H1 (cell line): ENCODE data around the gene SCAMP3. TPM values are rescaled to one million over a fixed set of nuclear protein-coding genes. Genes with fewer than 3 reads are reported as not detected.
"Not testable (repeated sequence)": the region's sequence is repeated elsewhere in the genome, so short reads cannot be mapped to it uniquely, and the experiment has no call there.

Experiments used
- CTCF ChIA-PET: fragments of 300-600 bp; sonication (Branson Sonifier 250); formaldehyde crosslinking; loops from one replicate; lab custom pipeline; 2021; ENCODE audit not compliant: partially characterized antibody; lab: Charles Lee
- POLR2A ChIA-PET: fragments of 300-600 bp; sonication (Branson Sonifier 250); formaldehyde crosslinking; loops from one replicate; lab custom pipeline; 2021; ENCODE audit warnings: inconsistent platforms; ENCODE audit not compliant: partially characterized antibody; lab: Charles Lee
- DNase-seq, 2 experiments: peaks; one replicate each; pipeline versions ENCODE4 v3.0.0 to v3.0.0-alpha.2; 2010 to 2022; ENCODE audit warnings: low spot score in 2 of 2, low read depth in 1 of 2, mixed read lengths in 1 of 2
- FAIRE-seq: peaks from 2 replicates; lab custom pipeline; 2011; peaks lifted over from hg19 to GRCh38; lab: Jason Lieb, UNC
- H2AFZ ChIP-seq: 2 replicates; pipeline ENCODE4 v1.8.1; 2012; ENCODE audit warnings: low read length, inconsistent platforms
- H2AK5ac ChIP-seq: 2 replicates; pipeline ENCODE4 v1.6.1; 2013; ENCODE audit warnings: low read depth, low read length
- H2BK120ac ChIP-seq: replicated peaks from 2 replicates; pipeline ENCODE3; 2013; ENCODE audit warnings: low read depth, low read length, inconsistent platforms
- H2BK12ac ChIP-seq: 2 replicates; pipeline ENCODE4 v1.6.1; 2013; ENCODE audit warnings: low read depth, low read length
- H2BK15ac ChIP-seq: 2 replicates; pipeline ENCODE4 v1.6.1; 2013; ENCODE audit warnings: low read length
- H2BK20ac ChIP-seq: 2 replicates; pipeline ENCODE4 v1.6.1; 2013; ENCODE audit warnings: low read length
- H2BK5ac ChIP-seq: 2 replicates; pipeline ENCODE4 v1.6.1; 2013; ENCODE audit warnings: low read depth, low read length
- H3K14ac ChIP-seq: 2 replicates; pipeline ENCODE4 v1.6.1; 2013; ENCODE audit warnings: inconsistent platforms; ENCODE audit not compliant: insufficient read length
- H3K18ac ChIP-seq: 2 replicates; pipeline ENCODE4 v1.6.1; 2013; ENCODE audit warnings: low read length; ENCODE audit errors: extremely low read depth
- H3K23ac ChIP-seq: 2 replicates; pipeline ENCODE4 v1.6.1; 2013; ENCODE audit warnings: inconsistent platforms; ENCODE audit not compliant: insufficient read length
- H3K23me2 ChIP-seq: 2 replicates; pipeline ENCODE4 v1.6.1; 2013; ENCODE audit warnings: low read depth, low read length
- H3K27ac ChIP-seq: 2 replicates; pipeline ENCODE4 v1.6.1; 2011; ENCODE audit warnings: low read depth, low read length, inconsistent platforms
- H3K27me3 ChIP-seq, 4 experiments: replicated peaks in 1 of 4; 1 replicate in 1 of 4; 2 replicates in 3 of 4; pipeline versions ENCODE4 v1.6.1 to v1.8.1; 2011 to 2013; ENCODE audit warnings: low read length in 3 of 4, mild to moderate bottlenecking in 3 of 4, inconsistent platforms in 2 of 4, mixed read lengths in 2 of 4, moderate library complexity in 1 of 4; ENCODE audit not compliant: control insufficient read depth in 3 of 4, insufficient read depth in 3 of 4; ENCODE audit errors: extremely low read depth in 1 of 4
- H3K36me3 ChIP-seq, 4 experiments: 2 replicates each; pipeline versions ENCODE4 v1.6.1 to v1.8.1; 2011 to 2013; ENCODE audit warnings: mild to moderate bottlenecking in 4 of 4, low read length in 3 of 4, moderate library complexity in 2 of 4, control low read depth in 1 of 4, inconsistent platforms in 1 of 4; ENCODE audit not compliant: insufficient read depth in 4 of 4, control insufficient read depth in 2 of 4
- H3K4ac ChIP-seq: replicated peaks from 2 replicates; pipeline ENCODE3; 2013; ENCODE audit warnings: low read length, low read depth, mixed read lengths, inconsistent platforms; ENCODE audit not compliant: insufficient read length
- H3K4me1 ChIP-seq, 4 experiments: replicated peaks in 1 of 4; 1 replicate in 1 of 4; 2 replicates in 3 of 4; pipeline versions ENCODE4 v1.6.1 to v1.8.1; 2011 to 2013; ENCODE audit warnings: low read length in 3 of 4, inconsistent platforms in 2 of 4, mixed read lengths in 1 of 4; ENCODE audit not compliant: insufficient read depth in 4 of 4, control insufficient read depth in 3 of 4
- H3K4me2 ChIP-seq, 2 experiments: 2 replicates each; pipeline versions ENCODE4 v1.6.1 to v1.8.1; 2011 to 2013; ENCODE audit warnings: low read depth in 2 of 2, low read length in 2 of 2, control low read depth in 1 of 2, inconsistent platforms in 1 of 2, mild to moderate bottlenecking in 1 of 2; ENCODE audit not compliant: insufficient read depth in 1 of 2
- H3K4me3 ChIP-seq, 4 experiments: fragments of 200-600, 300-600 bp in 1 of 4; sonication (generic), shearing (Covaris generic), sonication (Bioruptor Twin) in 1 of 4; 2 replicates each; pipeline versions ENCODE4 v1.5.1 to v1.8.1; 2011 to 2016; ENCODE audit warnings: low read length in 4 of 4, low read depth in 3 of 4, control low read depth in 2 of 4, inconsistent platforms in 2 of 4, mild to moderate bottlenecking in 2 of 4, mixed read lengths in 1 of 4, moderate library complexity in 1 of 4; ENCODE audit not compliant: insufficient read depth in 2 of 4; ENCODE audit errors: extremely low read depth in 1 of 4
- H3K56ac ChIP-seq: replicated peaks from 2 replicates; pipeline ENCODE3; 2013; ENCODE audit warnings: low read depth, mild to moderate bottlenecking, mixed read lengths, low read length, inconsistent platforms; ENCODE audit not compliant: insufficient read length
- H3K79me1 ChIP-seq: 2 replicates; pipeline ENCODE4 v1.6.1; 2013; ENCODE audit warnings: low read depth, low read length, control low read depth
- H3K79me2 ChIP-seq, 2 experiments: 2 replicates each; pipeline versions ENCODE4 v1.6.1 to v1.8.1; 2012 to 2013; ENCODE audit warnings: low read length in 2 of 2, mild to moderate bottlenecking in 2 of 2, inconsistent platforms in 1 of 2; ENCODE audit not compliant: insufficient read depth in 2 of 2, control insufficient read depth in 1 of 2
- H3K9ac ChIP-seq, 4 experiments: replicated peaks in 1 of 4; 1 replicate in 1 of 4; 2 replicates in 3 of 4; pipeline versions ENCODE4 v1.6.1 to v1.8.1; 2011 to 2013; ENCODE audit warnings: low read depth in 3 of 4, low read length in 3 of 4, control low read depth in 2 of 4, mild to moderate bottlenecking in 2 of 4, moderate library complexity in 2 of 4, inconsistent platforms in 1 of 4; ENCODE audit errors: extremely low read depth in 1 of 4
- H3K9me3 ChIP-seq, 2 experiments: 2 replicates each; pipeline versions ENCODE4 v1.6.1 to v1.8.1; 2012 to 2013; ENCODE audit warnings: mild to moderate bottlenecking in 2 of 2, moderate library complexity in 2 of 2, control low read depth in 1 of 2, inconsistent platforms in 1 of 2, low read depth in 1 of 2, low read length in 1 of 2, mixed read lengths in 1 of 2; ENCODE audit not compliant: insufficient read depth in 2 of 2
- H4K20me1 ChIP-seq, 2 experiments: replicated peaks in 1 of 2; 2 replicates each; pipeline versions ENCODE3 to v1.8.1; 2011 to 2013; ENCODE audit warnings: inconsistent platforms in 2 of 2, low read length in 2 of 2, mild to moderate bottlenecking in 1 of 2; ENCODE audit not compliant: insufficient read depth in 2 of 2, control insufficient read depth in 1 of 2
- H4K5ac ChIP-seq: 2 replicates; pipeline ENCODE4 v1.6.1; 2013; ENCODE audit warnings: low read length, low read depth, mixed read lengths, inconsistent platforms; ENCODE audit not compliant: insufficient read length
- H4K8ac ChIP-seq: 2 replicates; pipeline ENCODE4 v1.8.0; 2013; ENCODE audit warnings: mild to moderate bottlenecking, moderate library complexity, low read length, inconsistent platforms; ENCODE audit not compliant: insufficient read depth; ENCODE audit errors: extremely low read depth
- H4K91ac ChIP-seq: replicated peaks from 2 replicates; pipeline ENCODE3; 2013; ENCODE audit warnings: low read length, mixed read lengths, inconsistent platforms; ENCODE audit not compliant: insufficient read length
- WGBS, 2 experiments: shearing (Covaris generic) in 1 of 2; methylation state at CpG; one replicate each; pipeline versions ENCODE4 v1.1.6 to v1.1.7; 2013 to 2015; ENCODE audit warnings: low lambda C conversion rate in 2 of 2, mixed read lengths in 2 of 2, inconsistent platforms in 1 of 2, low coverage in 1 of 2, missing lambda C conversion rate in 1 of 2; ENCODE audit not compliant: insufficient replicate concordance in 2 of 2, insufficient coverage in 1 of 2, insufficient read length in 1 of 2; ENCODE audit errors: extremely low coverage in 1 of 2, missing lambda C conversion rate in 1 of 2; 5-methylcytosine and 5-hydroxymethylcytosine counted together
- polyA plus RNA-seq, 7 experiments: library from polyadenylated mRNA; depleted of rRNA in 3 of 7; stranded (reverse) in 5 of 7; unstranded in 2 of 7; fragments of >200 nt in 5 of 7; fragments of 200-250 nt in 2 of 7; gene quantifications; 1 replicate in 5 of 7; 2 replicates in 1 of 7; 4 replicates in 1 of 7; pipeline versions ENCODE4 v1.2.1 to v1.2.3, GENCODE V29; 2011 to 2013; ENCODE audit warnings: missing spikeins in 2 of 7, mixed read lengths in 2 of 7
- total RNA-seq: library from RNA; stranded (reverse); fragmentation: NEBNext Ultra II Directional; extraction: Animal tissue kit (Norgen Biotek cat#: 25700); gene quantifications from 2 replicates; pipeline ENCODE4 v1.2.1, GENCODE V29; 2021

SCAMP3 gene
- total and polyA plus RNA-seq, 2 of the 8 experiments (the other 6 are each of a cell fraction or from before 2014, with no cell fraction given): 48.9 to 143 TPM

DNA sequence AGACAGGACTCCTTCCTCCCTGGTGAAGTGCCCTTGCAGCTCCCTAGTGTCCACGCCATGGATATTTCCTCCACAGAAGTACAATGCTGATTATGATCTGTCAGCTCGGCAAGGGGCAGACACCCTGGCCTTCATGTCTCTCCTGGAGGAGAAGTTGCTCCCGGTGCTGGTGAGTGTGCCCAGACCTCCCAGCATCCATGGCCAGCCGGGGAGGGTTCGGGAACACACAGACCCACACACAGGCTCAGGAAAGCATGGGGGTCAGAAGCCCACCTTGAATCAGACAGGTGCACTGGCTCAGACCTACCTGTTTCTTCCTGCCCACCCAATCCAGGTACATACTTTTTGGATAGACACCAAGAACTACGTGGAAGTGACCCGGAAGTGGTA, 50.1 kb downstream of the SCAMP3 start:
- H4K20me1 ChIP-seq, H3K4me2 ChIP-seq, H4K5ac ChIP-seq, H3K18ac ChIP-seq, H3K56ac ChIP-seq, H3K4me3 ChIP-seq, H2BK5ac ChIP-seq, H4K8ac ChIP-seq, H3K36me3 ChIP-seq, H2AK5ac ChIP-seq, H3K79me1 ChIP-seq, H3K9ac ChIP-seq, H3K14ac ChIP-seq, H2BK120ac ChIP-seq, DNase-seq, H2BK12ac ChIP-seq, H3K23ac ChIP-seq, H2AFZ ChIP-seq, H3K27me3 ChIP-seq, H3K4ac ChIP-seq, H2BK15ac ChIP-seq, H3K9me3 ChIP-seq, H2BK20ac ChIP-seq, H3K27ac ChIP-seq, FAIRE-seq, H3K79me2 ChIP-seq, H4K91ac ChIP-seq: not testable (repeated sequence)
- Histone ChIP-seq H3K4me1 (peaks cover 3 to 17% (median 10%) of the 10 kb centered on the region in 4 experiments), H3K23me2 (peaks cover 17% of the 10 kb centered on the region)
- ChIA-PET CTCF (interaction anchor here (1.1 kb wide), 1 partner anchor 33 kb away, joined by 3 read pairs; no protein-coding TSS in a partner anchor), POLR2A (interaction anchor here (1.0 to 12.2 kb wide), 4 partner anchors 8 to 16 kb away, joined by 3 to 313 read pairs (median 6); no protein-coding TSS in a partner anchor)
- 87% methylated on average over 6 of the region's 7 CpGs; no CpG with 5 or more reads in 1 of the 2 experiments for WGBS, 2 experiments
